Inferior parietal cortex (tissue), 1 donor: ENCODE results near the gene MMP17.
"Not testable (repeated sequence)": the region's sequence is repeated elsewhere in the genome, so short reads cannot be mapped to it uniquely, and the experiment has no call there.

Experiments used
- DNase-seq: peaks from one replicate; pipeline ENCODE4 v3.0.0-alpha.2; 2016; ENCODE audit errors: extremely low spot score

MMP17 gene

GRCh38 chr12:131799828-131800593, 28.2 kb upstream of the MMP17 start:
- DNase-seq: no peak

- no peak for DNase-seq
Observed at GRCh38 chr12:131800594-131801135, 27.5 kb upstream of the MMP17 start.

- DNase-seq: no peak
Observed at GRCh38 chr12:131801254-131801866, 26.8 kb upstream of the MMP17 start.

GRCh38 chr12:131803961-131804521, 24.2 kb upstream of the MMP17 start:
- DNase-seq: no peak

- DNase-seq: no peak
Observed at GRCh38 chr12:131805421-131805820, 22.8 kb upstream of the MMP17 start.

GRCh38 chr12:131806674-131807073, 21.5 kb upstream of the MMP17 start:
- DNase-seq: no peak

- DNase-seq: no peak
Observed at GRCh38 chr12:131808744-131809371, 19.3 kb upstream of the MMP17 start.

- not testable (repeated sequence) for DNase-seq
Observed at GRCh38 chr12:131809476-131810254, 18.5 kb upstream of the MMP17 start.

- DNase-seq: no peak
Observed at GRCh38 chr12:131810726-131811125, 17.5 kb upstream of the MMP17 start.

- no peak for DNase-seq
Observed at GRCh38 chr12:131815131-131815530, 13.1 kb upstream of the MMP17 start.

- no peak for DNase-seq
Observed at GRCh38 chr12:131816495-131816894, 11.7 kb upstream of the MMP17 start.

GRCh38 chr12:131817241-131817640, 11.0 kb upstream of the MMP17 start:
- DNase-seq: no peak

GRCh38 chr12:131818821-131819585, 9.2 kb upstream of the MMP17 start:
- DNase-seq: no peak

- DNase-seq: no peak
Observed at GRCh38 chr12:131824450-131824849, 3.7 kb upstream of the MMP17 start.

GRCh38 chr12:131825146-131825892, 2.9 kb upstream of the MMP17 start:
- DNase-seq: no peak

GRCh38 chr12:131826097-131826928, 1.9 kb upstream of the MMP17 start:
- no peak for DNase-seq

GRCh38 chr12:131828671-131829355, 620 bp downstream of the MMP17 start:
- DNase-seq: no peak

- no peak for DNase-seq
Observed at GRCh38 chr12:131829356-131829747, 1.2 kb downstream of the MMP17 start.
